ENCODE measurements around the gene HOXB6. TPM values are rescaled to one million over a fixed set of nuclear protein-coding genes. Genes with fewer than 3 reads are reported as not detected.

HOXB6 gene
- total and polyA plus RNA-seq, 5 donors from 2014 or later: not detected

- peaks cover 18% of the 10 kb centered on the region for H3K27me3 Mint-ChIP-seq
- Histone ChIP-seq H3K36me3 (ENCODE audit: control insufficient read depth, insufficient read depth, low read length) (no peaks in the 10 kb centered on the region), H3K9me3 (ENCODE audit: control insufficient read depth in 2 of 2, low read length in 2 of 2) (no peaks in the 10 kb centered on the region), H3K4me1 (ENCODE audit: control insufficient read depth, insufficient read depth, low read length, poor library complexity, severe bottlenecking) (peaks cover 21% of the 10 kb centered on the region), H3K27me3 (ENCODE audit: control insufficient read depth, insufficient read depth, low read length) (no peaks in the 10 kb centered on the region), H3K27ac (ENCODE audit: insufficient read depth, low read length, poor library complexity, severe bottlenecking) (no peak overlapping the region), H3K4me3 (ENCODE audit: low read depth, low read length) (no peak overlapping the region)
- no peaks in the 10 kb centered on the region for H3K9me3 Mint-ChIP-seq
- H3K4me1 Mint-ChIP-seq: peaks cover 10 to 23% (median 18%) of the 10 kb centered on the region in 4 donors
- H3K27ac Mint-ChIP-seq: no peak overlapping the region
- no peaks in the 10 kb centered on the region for H3K36me3 Mint-ChIP-seq
- H3K4me3 Mint-ChIP-seq: no peak overlapping the region
- no peak for DNase-seq
- ATAC-seq (ENCODE audit: low read depth in 2 of 2): no peak
These were observed 53.0 kb downstream of the HOXB6 start for GRCh38 chr17:48551596-48552465.

- no peak for DNase-seq
- Histone ChIP-seq H3K36me3 (ENCODE audit: control insufficient read depth, insufficient read depth, low read length) (no peaks in the 10 kb centered on the region), H3K9me3 (ENCODE audit: control insufficient read depth in 2 of 2, low read length in 2 of 2) (no peaks in the 10 kb centered on the region), H3K4me1 (ENCODE audit: control insufficient read depth, insufficient read depth, low read length, poor library complexity, severe bottlenecking) (peaks cover 25% of the 10 kb centered on the region), H3K27me3 (ENCODE audit: control insufficient read depth, insufficient read depth, low read length) (no peaks in the 10 kb centered on the region), H3K4me3 (ENCODE audit: low read depth, low read length) (no peak overlapping the region), H3K27ac (ENCODE audit: insufficient read depth, low read length, poor library complexity, severe bottlenecking) (no peak overlapping the region)
- H3K4me3 Mint-ChIP-seq: no peak overlapping the region
- no peak overlapping the region for H3K27ac Mint-ChIP-seq
- ATAC-seq (ENCODE audit: low read depth in 2 of 2): no peak
- H3K36me3 Mint-ChIP-seq: no peaks in the 10 kb centered on the region
- peaks cover 17% of the 10 kb centered on the region for H3K27me3 Mint-ChIP-seq
- H3K9me3 Mint-ChIP-seq: no peaks in the 10 kb centered on the region
- H3K4me1 Mint-ChIP-seq: peaks cover 8 to 29% (median 19%) of the 10 kb centered on the region in 4 donors
These were observed 53.6 kb downstream of the HOXB6 start for GRCh38 chr17:48551214-48551555.

- ATAC-seq (ENCODE audit: low read depth in 2 of 2) (no peak), DNase-seq (no peak)
- no peak overlapping the region for H3K27ac Mint-ChIP-seq
- Histone ChIP-seq H3K36me3 (ENCODE audit: control insufficient read depth, insufficient read depth, low read length) (no peaks in the 10 kb centered on the region), H3K27me3 (ENCODE audit: control insufficient read depth, insufficient read depth, low read length) (peaks cover 1% of the 10 kb centered on the region), H3K27ac (ENCODE audit: insufficient read depth, low read length, poor library complexity, severe bottlenecking) (no peak overlapping the region), H3K9me3 (ENCODE audit: control insufficient read depth in 2 of 2, low read length in 2 of 2) (no peaks in the 10 kb centered on the region), H3K4me1 (ENCODE audit: control insufficient read depth, insufficient read depth, low read length, poor library complexity, severe bottlenecking) (peaks cover 30% of the 10 kb centered on the region), H3K4me3 (ENCODE audit: low read depth, low read length) (no peak overlapping the region)
- peaks cover 16% of the 10 kb centered on the region for H3K27me3 Mint-ChIP-seq
- peaks cover 8 to 31% (median 20%) of the 10 kb centered on the region in 4 donors for H3K4me1 Mint-ChIP-seq
- H3K36me3 Mint-ChIP-seq: no peaks in the 10 kb centered on the region
- H3K4me3 Mint-ChIP-seq: no peak overlapping the region
- no peaks in the 10 kb centered on the region for H3K9me3 Mint-ChIP-seq
These were observed 54.1 kb downstream of the HOXB6 start for GRCh38 chr17:48550502-48551213.

- no peak overlapping the region for H3K4me3 Mint-ChIP-seq
- peaks cover 21% of the 10 kb centered on the region for H3K27me3 Mint-ChIP-seq
- no peaks in the 10 kb centered on the region for H3K36me3 Mint-ChIP-seq
- Histone ChIP-seq H3K4me3 (ENCODE audit: low read depth, low read length) (no peak overlapping the region), H3K36me3 (ENCODE audit: control insufficient read depth, insufficient read depth, low read length) (no peaks in the 10 kb centered on the region), H3K27me3 (ENCODE audit: control insufficient read depth, insufficient read depth, low read length) (peaks cover 3% of the 10 kb centered on the region), H3K4me1 (ENCODE audit: control insufficient read depth, insufficient read depth, low read length, poor library complexity, severe bottlenecking) (peaks cover 37% of the 10 kb centered on the region), H3K9me3 (ENCODE audit: control insufficient read depth in 2 of 2, low read length in 2 of 2) (no peaks in the 10 kb centered on the region), H3K27ac (ENCODE audit: insufficient read depth, low read length, poor library complexity, severe bottlenecking) (no peak overlapping the region)
- ATAC-seq (ENCODE audit: low read depth in 2 of 2): no peak
- peak overlapping the region in 1 of 3 donors; percentile 9 for H3K27ac Mint-ChIP-seq
- no peak for DNase-seq
- H3K4me1 Mint-ChIP-seq: peaks cover 7 to 36% (median 22%) of the 10 kb centered on the region in 4 donors
- no peaks in the 10 kb centered on the region for H3K9me3 Mint-ChIP-seq
These were observed 54.8 kb downstream of the HOXB6 start for GRCh38 chr17:48549914-48550501.

- peaks cover 44% of the 10 kb centered on the region for H3K4me1 ChIP-seq (ENCODE audit: control insufficient read depth, insufficient read depth, low read length, poor library complexity, severe bottlenecking)
- no peaks in the 10 kb centered on the region for H3K36me3 Mint-ChIP-seq
- H3K36me3 ChIP-seq (ENCODE audit: control insufficient read depth, insufficient read depth, low read length): no peaks in the 10 kb centered on the region
- peak overlapping the region in 1 of 3 donors; percentile 91 for H3K27ac Mint-ChIP-seq
- H3K4me3 ChIP-seq (ENCODE audit: low read depth, low read length): no peak overlapping the region
- no peaks in the 10 kb centered on the region for H3K9me3 Mint-ChIP-seq
- ATAC-seq (ENCODE audit: low read depth in 2 of 2) (no peak), DNase-seq (no peak)
- H3K4me1 Mint-ChIP-seq: peaks cover 7 to 39% (median 22%) of the 10 kb centered on the region in 4 donors
- H3K4me3 Mint-ChIP-seq: no peak overlapping the region
- H3K27me3 ChIP-seq (ENCODE audit: control insufficient read depth, insufficient read depth, low read length): peaks cover 3% of the 10 kb centered on the region
- peaks cover 28% of the 10 kb centered on the region for H3K27me3 Mint-ChIP-seq
- H3K27ac ChIP-seq (ENCODE audit: insufficient read depth, low read length, poor library complexity, severe bottlenecking): peak overlapping the region; percentile 23
- no peaks in the 10 kb centered on the region for H3K9me3 ChIP-seq (ENCODE audit: control insufficient read depth in 2 of 2, low read length in 2 of 2)
These were observed 55.5 kb downstream of the HOXB6 start for GRCh38 chr17:48549281-48549630.

GRCh38 chr17:48548523-48549280 is 56.1 kb downstream of the HOXB6 start:
- Histone ChIP-seq H3K27ac (ENCODE audit: insufficient read depth, low read length, poor library complexity, severe bottlenecking) (peak overlapping the region; percentile 86), H3K36me3 (ENCODE audit: control insufficient read depth, insufficient read depth, low read length) (no peaks in the 10 kb centered on the region), H3K4me1 (ENCODE audit: control insufficient read depth, insufficient read depth, low read length, poor library complexity, severe bottlenecking) (peaks cover 44% of the 10 kb centered on the region), H3K9me3 (ENCODE audit: control insufficient read depth in 2 of 2, low read length in 2 of 2) (no peaks in the 10 kb centered on the region), H3K27me3 (ENCODE audit: control insufficient read depth, insufficient read depth, low read length) (peaks cover 3% of the 10 kb centered on the region), H3K4me3 (ENCODE audit: low read depth, low read length) (peak overlapping the region; percentile 67)
- DNase-seq (no peak), ATAC-seq (ENCODE audit: low read depth in 2 of 2) (peak in 1 of 2 donors; percentile 12)
- Mint-ChIP-seq H3K27me3 (peaks cover 34% of the 10 kb centered on the region), H3K4me1 (peaks cover 7 to 43% (median 25%) of the 10 kb centered on the region in 4 donors), H3K36me3 (peaks cover 4% of the 10 kb centered on the region), H3K9me3 (no peaks in the 10 kb centered on the region), H3K27ac (peak overlapping the region; percentile 90 to 97 (median 96)), H3K4me3 (peak overlapping the region; percentile 17 to 99 (median 87))

GRCh38 chr17:48547808-48548522 is 56.8 kb downstream of the HOXB6 start:
- Mint-ChIP-seq H3K27me3 (peaks cover 35% of the 10 kb centered on the region), H3K27ac (peak overlapping the region; percentile 90 to 97 (median 96)), H3K4me3 (peak overlapping the region; percentile 81 to 99 (median 87)), H3K4me1 (peaks cover 7 to 43% (median 25%) of the 10 kb centered on the region in 4 donors), H3K9me3 (no peaks in the 10 kb centered on the region), H3K36me3 (peaks cover 4% of the 10 kb centered on the region)
- DNase-seq: peak; percentile 42 to 83 (median 45)
- Histone ChIP-seq H3K4me3 (ENCODE audit: low read depth, low read length) (peak overlapping the region; percentile 71), H3K36me3 (ENCODE audit: control insufficient read depth, insufficient read depth, low read length) (no peaks in the 10 kb centered on the region), H3K4me1 (ENCODE audit: control insufficient read depth, insufficient read depth, low read length, poor library complexity, severe bottlenecking) (peaks cover 46% of the 10 kb centered on the region), H3K9me3 (ENCODE audit: control insufficient read depth in 2 of 2, low read length in 2 of 2) (no peaks in the 10 kb centered on the region), H3K27ac (ENCODE audit: insufficient read depth, low read length, poor library complexity, severe bottlenecking) (peak overlapping the region; percentile 86), H3K27me3 (ENCODE audit: control insufficient read depth, insufficient read depth, low read length) (peaks cover 3% of the 10 kb centered on the region)
- ATAC-seq (ENCODE audit: low read depth in 2 of 2): peak in 1 of 2 donors; percentile 36

All from CD4-positive, CD25-positive, alpha-beta regulatory T cell (primary cell).